ENCODE measurements around the gene ARCN1. TPM values are rescaled to one million over a fixed set of nuclear protein-coding genes. Genes with fewer than 3 reads are reported as not detected.

The ARCN1 gene
- total and polyA plus RNA-seq, 10 donors, result 33.8 to 106 (median 93.3) TPM

DNA sequence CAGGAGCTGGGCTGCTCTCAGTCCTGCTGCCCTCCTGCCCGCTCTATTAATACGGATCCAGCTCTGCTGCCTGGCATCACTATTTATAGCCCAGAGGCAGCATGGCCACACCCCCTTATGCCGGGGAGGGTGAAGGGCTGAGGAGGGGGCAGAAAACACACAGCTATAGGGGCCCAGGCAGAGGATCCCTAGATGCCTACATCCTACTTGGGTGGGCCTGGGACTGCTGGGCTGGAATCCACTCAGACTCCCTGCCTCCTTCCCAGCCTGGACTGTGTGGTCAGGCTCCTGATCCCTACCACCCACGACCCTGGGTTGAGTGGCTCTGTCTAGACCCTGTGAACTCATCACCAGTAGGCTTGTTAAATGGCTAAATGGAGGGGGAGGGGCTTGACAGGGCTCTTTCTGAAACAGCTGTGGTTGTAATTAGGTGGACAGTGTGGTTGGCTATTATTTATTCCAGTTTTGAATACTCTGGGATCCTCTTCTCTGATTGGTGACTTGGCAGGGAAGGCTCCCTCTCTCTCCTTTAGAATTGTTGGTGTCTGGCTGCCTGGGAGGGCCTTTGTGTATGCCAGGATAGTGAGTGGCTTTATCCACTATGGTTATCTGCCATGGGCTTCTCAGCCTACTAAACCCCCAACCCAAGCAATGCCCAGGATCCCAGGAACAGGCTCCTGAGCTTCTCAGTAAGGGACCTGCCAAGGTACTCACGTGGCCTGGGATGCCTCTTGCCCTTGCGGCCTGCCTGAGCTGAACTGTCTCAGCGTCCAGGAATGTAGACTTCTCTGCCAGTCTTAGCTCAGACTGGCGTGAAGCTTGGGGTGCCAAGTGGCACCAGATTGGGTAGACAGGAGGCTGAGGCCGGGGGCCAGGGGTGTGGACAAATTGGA, 50.4 kb downstream of the ARCN1 start:
- DNase-seq, result peak; percentile 58
- Histone ChIP-seq H3K4me3 (peak overlapping the region in 6 of 8 donors; percentile 32 to 65 (median 36)), H3K27me3 (replicated peaks in 1 of 7) (peaks cover 0 to 27% (median 8%) of the 10 kb centered on the region in 7 donors), H3K36me3 (peaks cover 0 to 31% (median 12%) of the 10 kb centered on the region in 6 donors), H3K9me3 (no peaks in the 10 kb centered on the region), H3K4me1 (peaks cover 16 to 59% (median 51%) of the 10 kb centered on the region in 6 donors), H3K27ac (peak overlapping the region in 7 of 8 donors; percentile 22 to 82 (median 74))
- TF ChIP-seq, protein P1, sequence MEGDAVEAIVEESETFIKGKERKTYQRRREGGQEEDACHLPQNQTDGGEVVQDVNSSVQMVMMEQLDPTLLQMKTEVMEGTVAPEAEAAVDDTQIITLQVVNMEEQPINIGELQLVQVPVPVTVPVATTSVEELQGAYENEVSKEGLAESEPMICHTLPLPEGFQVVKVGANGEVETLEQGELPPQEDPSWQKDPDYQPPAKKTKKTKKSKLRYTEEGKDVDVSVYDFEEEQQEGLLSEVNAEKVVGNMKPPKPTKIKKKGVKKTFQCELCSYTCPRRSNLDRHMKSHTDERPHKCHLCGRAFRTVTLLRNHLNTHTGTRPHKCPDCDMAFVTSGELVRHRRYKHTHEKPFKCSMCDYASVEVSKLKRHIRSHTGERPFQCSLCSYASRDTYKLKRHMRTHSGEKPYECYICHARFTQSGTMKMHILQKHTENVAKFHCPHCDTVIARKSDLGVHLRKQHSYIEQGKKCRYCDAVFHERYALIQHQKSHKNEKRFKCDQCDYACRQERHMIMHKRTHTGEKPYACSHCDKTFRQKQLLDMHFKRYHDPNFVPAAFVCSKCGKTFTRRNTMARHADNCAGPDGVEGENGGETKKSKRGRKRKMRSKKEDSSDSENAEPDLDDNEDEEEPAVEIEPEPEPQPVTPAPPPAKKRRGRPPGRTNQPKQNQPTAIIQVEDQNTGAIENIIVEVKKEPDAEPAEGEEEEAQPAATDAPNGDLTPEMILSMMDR (IDR thresholded peaks at IDR 0.05 in 8 of 11, conservative IDR thresholded peaks at IDR 0.05 in 3 of 11), result no peak
- TF ChIP-seq POLR2A (IDR thresholded peaks at IDR 0.05), result no peak
- no peak for TF ChIP-seq POLR2AphosphoS5 (IDR thresholded peaks at IDR 0.05)
- intact Hi-C loops (cut with DNase I; ENCODE audit: low total_unique reads), result no loop called here
- 55 to 73% (median 66%) methylated on average over 8 to 9 of the region's 9 CpGs for WGBS, 5 donors

DNA sequence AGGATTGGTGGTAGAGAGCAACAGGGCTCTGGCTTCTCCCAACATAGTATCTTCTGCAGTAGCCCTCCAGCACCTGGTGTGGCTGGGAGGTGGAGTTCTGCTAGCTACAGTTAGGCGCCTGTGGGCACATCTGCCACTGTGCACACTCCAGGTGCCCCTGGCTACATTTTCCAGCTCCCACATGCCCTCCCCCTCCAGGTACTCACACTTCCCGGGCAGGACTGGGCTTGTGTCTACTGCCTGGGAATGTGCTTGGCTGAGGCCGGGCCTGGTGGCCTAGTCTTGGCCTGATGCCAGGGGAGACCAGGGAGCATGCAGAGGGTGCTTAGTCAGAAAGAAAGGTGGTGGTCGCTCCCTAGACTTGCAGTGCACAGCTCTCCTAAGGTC, 51.1 kb downstream of the ARCN1 start:
- TF ChIP-seq, protein P1 (IDR thresholded peaks at IDR 0.05 in 8 of 11, conservative IDR thresholded peaks at IDR 0.05 in 3 of 11), result no peak
- TF ChIP-seq POLR2AphosphoS5 (IDR thresholded peaks at IDR 0.05) (no peak), POLR2A (IDR thresholded peaks at IDR 0.05) (no peak)
- Histone ChIP-seq H3K4me3 (no peak overlapping the region), H3K36me3 (peaks cover 0 to 38% (median 17%) of the 10 kb centered on the region in 6 donors), H3K27me3 (replicated peaks in 1 of 7) (peaks cover 0 to 27% (median 8%) of the 10 kb centered on the region in 7 donors), H3K9me3 (no peaks in the 10 kb centered on the region), H3K27ac (peak overlapping the region in 2 of 8 donors; percentile 78 to 82), H3K4me1 (peaks cover 14 to 53% (median 48%) of the 10 kb centered on the region in 6 donors)
- intact Hi-C loops (cut with DNase I; ENCODE audit: low total_unique reads), result no loop called here
- DNase-seq, result peak; percentile 47
- 48 to 73% (median 72%) methylated on average over 3 to 4 of the region's 4 CpGs for WGBS, 5 donors

DNA sequence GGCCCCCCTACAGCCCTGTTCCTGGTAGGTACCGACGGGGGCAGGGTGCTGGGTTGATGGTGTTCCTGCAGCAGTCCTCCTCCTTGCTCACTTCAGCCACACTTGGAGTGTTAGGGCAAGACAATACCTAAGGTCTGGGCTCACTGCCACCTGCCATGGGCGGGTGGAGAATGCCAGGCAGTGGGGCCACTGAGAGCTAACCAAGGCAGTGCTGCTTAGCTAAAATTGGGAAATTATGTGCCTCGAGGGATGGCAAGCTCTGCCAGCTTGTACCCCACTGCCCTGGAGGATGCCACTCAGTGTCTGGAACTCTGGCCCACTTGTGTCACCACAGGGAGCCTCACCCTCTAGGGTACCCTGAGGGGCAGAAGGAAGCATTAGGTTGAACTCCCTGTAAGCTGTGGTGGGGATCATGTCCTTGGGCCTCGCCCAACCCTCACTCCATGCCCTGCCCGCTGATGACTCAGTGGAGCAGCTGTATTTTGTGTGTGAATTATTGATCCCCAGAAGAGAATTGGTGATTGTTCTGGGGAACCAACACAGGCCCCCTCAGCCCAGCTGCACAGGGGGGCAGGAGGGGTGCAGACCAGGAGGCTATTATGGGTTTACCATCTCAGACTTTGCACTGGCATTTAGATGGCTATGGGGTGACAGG, 53.0 kb downstream of the ARCN1 start:
- intact Hi-C loops (cut with DNase I; ENCODE audit: low total_unique reads), result no loop called here
- DNase-seq, result no peak
- H3K4me1 ChIP-seq, result peaks cover 12 to 40% (median 32%) of the 10 kb centered on the region in 6 donors
- no peak overlapping the region for H3K4me3 ChIP-seq
- no peak overlapping the region for H3K27ac ChIP-seq
- TF ChIP-seq, protein P1 (IDR thresholded peaks at IDR 0.05 in 8 of 11, conservative IDR thresholded peaks at IDR 0.05 in 3 of 11), result no peak
- TF ChIP-seq POLR2AphosphoS5 (IDR thresholded peaks at IDR 0.05) (no peak), POLR2A (IDR thresholded peaks at IDR 0.05) (no peak)
- no peaks in the 10 kb centered on the region for H3K9me3 ChIP-seq
- 79 to 91% (median 87%) methylated on average over 5 to 6 of the region's 6 CpGs for WGBS, 5 donors
- H3K27me3 ChIP-seq (replicated peaks in 1 of 7), result peaks cover 0 to 25% (median 8%) of the 10 kb centered on the region in 7 donors
- peaks cover 0 to 57% (median 20%) of the 10 kb centered on the region in 6 donors for H3K36me3 ChIP-seq

All from spleen (tissue), 11 donors.